ENCODE measurements around the gene RLF.

DNA sequence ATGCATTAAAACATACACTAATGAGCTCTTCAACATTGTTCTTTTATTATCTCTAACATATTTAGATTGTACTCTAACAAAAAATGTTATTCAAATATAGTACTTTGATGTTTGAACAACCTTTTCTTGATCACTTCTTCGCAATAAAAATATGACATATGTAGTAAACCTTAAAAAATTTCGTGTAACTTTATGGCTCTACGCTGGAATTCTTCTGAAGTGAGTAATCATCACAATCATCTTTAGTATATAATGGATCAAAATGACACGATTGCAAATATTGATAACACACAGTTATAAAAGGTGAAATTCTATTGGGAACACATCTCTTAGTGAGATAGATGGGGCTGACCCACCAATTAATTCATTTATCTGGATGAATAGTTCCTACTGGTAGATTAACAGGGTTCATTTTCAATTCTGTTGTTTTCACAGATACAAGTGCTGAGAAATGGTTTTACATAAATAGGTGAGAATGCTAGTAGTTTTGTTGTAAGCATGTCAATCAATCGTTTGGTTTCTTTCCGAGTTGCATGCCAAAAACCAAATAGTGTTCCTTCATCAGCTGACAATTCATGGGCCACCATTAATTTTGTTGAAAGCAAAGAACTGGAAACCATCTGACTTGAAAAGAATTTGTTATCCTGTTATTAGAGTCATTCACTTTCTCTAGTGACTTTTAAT lies 95.4 kb downstream of the RLF start:
- TF ChIP-seq GATA3 (IDR thresholded peaks at IDR 0.05; ENCODE audit: low read depth, low read length) (no peak), GATA2 (IDR thresholded peaks at IDR 0.05; ENCODE audit: low read depth, low read length) (no peak)

All from SH-SY5Y (cell line).